Neural progenitor cell (in vitro differentiated cells): ENCODE results near the gene SCG2. TPM values are rescaled to one million over a fixed set of nuclear protein-coding genes. Genes with fewer than 3 reads are reported as not detected.
A peak's percentile ranks its signal among the peaks of the same experiment; 100 is the strongest.

Experiments used
- DNase-seq: peaks from one replicate; pipeline ENCODE4 v3.0.0-alpha.2; 2016; ENCODE audit warnings: low spot score
- H2AFZ ChIP-seq: fragments of 200-600 bp; sonication (generic); replicated peaks from 2 replicates; pipeline ENCODE4 v1.6.1; 2016; ENCODE audit warnings: antibody characterized with exemption
- H3F3A ChIP-seq: fragments of 200-600 bp; sonication (generic); 2 replicates; pipeline ENCODE4 v1.6.1; 2016; ENCODE audit warnings: antibody characterized with exemption, low read depth
- H3K27ac ChIP-seq: fragments of 200-600 bp; sonication (generic); 2 replicates; pipeline ENCODE4 v1.5.1; 2016; ENCODE audit warnings: mild to moderate bottlenecking
- H3K27me3 ChIP-seq: fragments of 200-600 bp; sonication (generic); 2 replicates; pipeline ENCODE4 v1.6.1; 2016; ENCODE audit warnings: mild to moderate bottlenecking, moderate library complexity
- H3K36me3 ChIP-seq: fragments of 200-600 bp; sonication (generic); 2 replicates; pipeline ENCODE4 v1.5.1; 2016
- H3K4me1 ChIP-seq: fragments of 200-600 bp; sonication (generic); 2 replicates; pipeline ENCODE4 v1.6.1; 2016; ENCODE audit warnings: mixed run types
- H3K4me2 ChIP-seq: fragments of 200-600 bp; sonication (generic); 2 replicates; pipeline ENCODE4 v1.6.1; 2016
- H3K4me3 ChIP-seq: fragments of 200-600 bp; sonication (generic); 2 replicates; pipeline ENCODE4 v1.5.1; 2016
- H3K79me2 ChIP-seq: fragments of 200-600 bp; sonication (generic); 2 replicates; pipeline ENCODE4 v1.6.1; 2016; ENCODE audit warnings: low read depth
- H3K9ac ChIP-seq: fragments of 200-600 bp; sonication (generic); 2 replicates; pipeline ENCODE4 v1.6.1; 2016
- H3K9me3 ChIP-seq: fragments of 200-600 bp; sonication (generic); 2 replicates; pipeline ENCODE4 v1.5.1; 2016; ENCODE audit warnings: low read depth
- H4K20me1 ChIP-seq: fragments of 200-600 bp; sonication (generic); 2 replicates; pipeline ENCODE4 v1.6.1; 2016; ENCODE audit warnings: low read depth
- H3K27ac Mint-ChIP-seq: 3 replicates; pipeline ENCODE4 v1.8.0; 2021; ENCODE audit warnings: mixed read lengths
- H3K27me3 Mint-ChIP-seq: 2 replicates; pipeline ENCODE4 v1.8.0; 2022; ENCODE audit warnings: low read depth, mild to moderate bottlenecking, inconsistent platforms, moderate library complexity, mixed read lengths; ENCODE audit not compliant: insufficient read depth
- H3K36me3 Mint-ChIP-seq: 3 replicates; pipeline ENCODE4 v1.8.0; 2021; ENCODE audit warnings: mixed read lengths
- H3K4me1 Mint-ChIP-seq: 3 replicates; pipeline ENCODE4 v1.8.0; 2021; ENCODE audit warnings: mixed read lengths
- H3K4me3 Mint-ChIP-seq: 3 replicates; pipeline ENCODE4 v1.8.0; 2021; ENCODE audit warnings: mild to moderate bottlenecking, moderate library complexity, mixed read lengths
- H3K9me3 Mint-ChIP-seq: 3 replicates; pipeline ENCODE4 v1.8.0; 2020; ENCODE audit warnings: mixed read lengths
- EZH2 ChIP-seq: fragments of 200-600 bp; sonication (generic); IDR thresholded peaks from 2 replicates; pipeline ENCODE4 v1.6.1; 2017; ENCODE audit warnings: antibody characterized with exemption, mild to moderate bottlenecking, moderate library complexity
- EZH2phosphoT487 ChIP-seq: fragments of 200-600 bp; sonication (generic); IDR thresholded peaks from 2 replicates; pipeline ENCODE4 v1.6.1; 2017; ENCODE audit warnings: antibody characterized with exemption
- total RNA-seq: library from RNA; depleted of rRNA; stranded (reverse); fragments of >200 nt; gene quantifications from 2 replicates; pipeline ENCODE4 v1.2.3, GENCODE V29; 2015; ENCODE audit warnings: low replicate concordance
- TF ChIP-seq, protein P1 (sequence below): fragments of 200-600 bp; sonication (generic); IDR thresholded peaks from 2 replicates; pipeline ENCODE4 v1.5.1; 2017; ENCODE audit warnings: antibody characterized with exemption, mild to moderate bottlenecking

Gene SCG2
- total RNA-seq, 1 donor from 2014 or later: 0.04 TPM

DNA sequence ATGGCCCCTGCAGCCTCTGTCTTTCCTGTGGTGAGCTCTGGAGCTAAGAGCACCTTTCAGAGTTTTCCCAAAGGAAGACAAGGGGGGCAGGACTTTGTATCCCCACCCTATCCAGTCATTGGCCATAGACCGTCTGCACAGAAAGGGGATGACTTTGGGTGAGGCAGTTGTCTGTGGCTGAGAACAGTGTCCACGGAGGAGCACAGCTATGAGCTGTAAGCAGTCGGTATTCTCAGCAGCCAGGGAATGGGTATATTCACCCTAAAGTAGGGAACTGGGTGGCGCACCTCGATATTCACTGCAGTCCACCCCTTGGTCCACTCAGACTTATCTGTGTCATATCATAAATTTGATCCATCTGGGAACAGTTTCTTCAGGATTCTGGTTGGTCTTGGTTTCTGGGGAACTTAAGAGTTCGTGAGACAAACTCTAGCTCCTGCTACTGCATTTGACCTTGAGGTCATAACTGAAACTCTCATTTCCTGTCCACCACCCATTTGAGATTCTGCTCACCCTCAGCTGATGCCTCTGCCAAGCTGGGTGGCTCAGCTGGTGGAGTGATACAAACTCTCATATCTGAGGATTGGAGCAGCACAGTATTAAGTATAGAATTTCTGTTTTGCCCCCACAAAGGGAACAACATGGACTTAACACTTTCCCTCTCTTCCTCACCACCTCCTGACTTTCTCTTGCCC is 45.2 kb upstream of the SCG2 start:
- H3K4me1 Mint-ChIP-seq: peaks cover 50% of the 10 kb centered on the region
- peak overlapping the region; percentile 12 for H3K27ac Mint-ChIP-seq
- H3K36me3 Mint-ChIP-seq: peaks cover under 1% of the 10 kb centered on the region
- DNase-seq: no peak
- peaks cover 23% of the 10 kb centered on the region for H3K4me1 ChIP-seq
- H3K27me3 ChIP-seq: no peaks in the 10 kb centered on the region
- TF ChIP-seq, protein P1, sequence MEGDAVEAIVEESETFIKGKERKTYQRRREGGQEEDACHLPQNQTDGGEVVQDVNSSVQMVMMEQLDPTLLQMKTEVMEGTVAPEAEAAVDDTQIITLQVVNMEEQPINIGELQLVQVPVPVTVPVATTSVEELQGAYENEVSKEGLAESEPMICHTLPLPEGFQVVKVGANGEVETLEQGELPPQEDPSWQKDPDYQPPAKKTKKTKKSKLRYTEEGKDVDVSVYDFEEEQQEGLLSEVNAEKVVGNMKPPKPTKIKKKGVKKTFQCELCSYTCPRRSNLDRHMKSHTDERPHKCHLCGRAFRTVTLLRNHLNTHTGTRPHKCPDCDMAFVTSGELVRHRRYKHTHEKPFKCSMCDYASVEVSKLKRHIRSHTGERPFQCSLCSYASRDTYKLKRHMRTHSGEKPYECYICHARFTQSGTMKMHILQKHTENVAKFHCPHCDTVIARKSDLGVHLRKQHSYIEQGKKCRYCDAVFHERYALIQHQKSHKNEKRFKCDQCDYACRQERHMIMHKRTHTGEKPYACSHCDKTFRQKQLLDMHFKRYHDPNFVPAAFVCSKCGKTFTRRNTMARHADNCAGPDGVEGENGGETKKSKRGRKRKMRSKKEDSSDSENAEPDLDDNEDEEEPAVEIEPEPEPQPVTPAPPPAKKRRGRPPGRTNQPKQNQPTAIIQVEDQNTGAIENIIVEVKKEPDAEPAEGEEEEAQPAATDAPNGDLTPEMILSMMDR: no peak
- TF ChIP-seq EZH2 (no peak), EZH2phosphoT487 (no peak)
- no peak overlapping the region for H3K27ac ChIP-seq
- H3F3A ChIP-seq: no peaks in the 10 kb centered on the region
- H3K4me2 ChIP-seq: peak overlapping the region; percentile 31
- H3K9me3 Mint-ChIP-seq: peaks cover 5% of the 10 kb centered on the region
- no peaks in the 10 kb centered on the region for H3K36me3 ChIP-seq
- H3K4me3 Mint-ChIP-seq: no peak overlapping the region
- no peak overlapping the region for H2AFZ ChIP-seq
- no peak overlapping the region for H3K4me3 ChIP-seq
- no peaks in the 10 kb centered on the region for H3K79me2 ChIP-seq
- H4K20me1 ChIP-seq: no peaks in the 10 kb centered on the region
- no peak overlapping the region for H3K9ac ChIP-seq
- H3K27me3 Mint-ChIP-seq: peaks cover 9% of the 10 kb centered on the region
- H3K9me3 ChIP-seq: no peaks in the 10 kb centered on the region

DNA sequence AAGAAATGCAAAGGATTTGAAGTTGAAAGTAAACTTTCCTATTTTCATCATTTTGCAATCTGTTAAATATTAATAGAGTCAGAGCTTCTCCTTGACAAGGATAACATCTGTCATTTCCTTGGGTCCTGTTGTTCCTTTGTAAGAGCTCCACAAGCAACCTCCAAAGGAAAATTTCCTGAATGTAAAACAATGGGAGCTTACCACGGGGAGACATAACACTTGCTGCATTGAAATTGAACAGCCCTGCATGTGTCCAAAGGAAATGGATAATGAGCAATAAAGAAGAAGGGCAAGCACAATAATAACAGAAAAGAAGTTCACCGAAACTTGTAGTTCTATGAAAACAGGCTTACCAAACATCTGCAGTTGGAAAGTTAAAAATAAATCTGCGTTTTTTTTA is 42.0 kb upstream of the SCG2 start:
- Mint-ChIP-seq H3K4me3 (no peak overlapping the region), H3K36me3 (peaks cover 4% of the 10 kb centered on the region), H3K9me3 (peaks cover 11% of the 10 kb centered on the region), H3K27me3 (peaks cover 14% of the 10 kb centered on the region), H3K4me1 (peaks cover 48% of the 10 kb centered on the region), H3K27ac (no peak overlapping the region)
- Histone ChIP-seq H3K9ac (no peak overlapping the region), H3F3A (no peaks in the 10 kb centered on the region), H3K79me2 (no peaks in the 10 kb centered on the region), H3K27ac (no peak overlapping the region), H3K4me3 (no peak overlapping the region), H2AFZ (no peak overlapping the region), H3K4me1 (peaks cover 16% of the 10 kb centered on the region), H4K20me1 (no peaks in the 10 kb centered on the region), H3K36me3 (no peaks in the 10 kb centered on the region), H3K4me2 (no peak overlapping the region), H3K27me3 (no peaks in the 10 kb centered on the region), H3K9me3 (no peaks in the 10 kb centered on the region)
- TF ChIP-seq, protein P1: no peak
- TF ChIP-seq EZH2 (no peak), EZH2phosphoT487 (no peak)
- peak; percentile 30 for DNase-seq

DNA sequence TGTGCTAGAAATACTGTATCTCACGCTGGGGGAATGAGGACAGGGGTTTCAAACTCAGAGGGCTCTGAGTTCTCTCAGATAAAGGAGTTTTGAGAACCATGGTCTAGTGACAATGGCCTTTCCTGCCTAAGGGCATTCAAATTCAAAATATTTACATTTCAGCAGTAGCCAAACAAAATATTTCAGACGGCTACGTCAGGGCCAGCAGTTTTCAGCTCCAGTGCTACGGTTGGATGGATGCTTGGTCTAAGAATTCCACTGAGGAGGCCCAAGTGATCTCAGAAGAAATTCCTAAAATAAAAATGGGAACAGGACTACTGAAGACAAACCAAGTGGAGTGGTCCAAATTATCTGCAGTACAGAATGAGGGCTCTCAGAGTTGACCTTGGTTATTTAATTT is 41.1 kb upstream of the SCG2 start:
- no peak overlapping the region for H3K27ac ChIP-seq
- H4K20me1 ChIP-seq: no peaks in the 10 kb centered on the region
- H3K4me1 ChIP-seq: peaks cover 16% of the 10 kb centered on the region
- H3K27me3 ChIP-seq: no peaks in the 10 kb centered on the region
- Mint-ChIP-seq H3K27me3 (peaks cover 14% of the 10 kb centered on the region), H3K36me3 (peaks cover 6% of the 10 kb centered on the region), H3K4me1 (peaks cover 48% of the 10 kb centered on the region), H3K4me3 (no peak overlapping the region), H3K9me3 (peaks cover 16% of the 10 kb centered on the region), H3K27ac (no peak overlapping the region)
- H3K9me3 ChIP-seq: peaks cover 4% of the 10 kb centered on the region
- no peak overlapping the region for H3K4me2 ChIP-seq
- no peak overlapping the region for H3K4me3 ChIP-seq
- no peaks in the 10 kb centered on the region for H3K36me3 ChIP-seq
- no peaks in the 10 kb centered on the region for H3F3A ChIP-seq
- no peaks in the 10 kb centered on the region for H3K79me2 ChIP-seq
- no peak overlapping the region for H2AFZ ChIP-seq
- DNase-seq: no peak
- TF ChIP-seq EZH2 (no peak), EZH2phosphoT487 (no peak)
- TF ChIP-seq, protein P1: no peak
- no peak overlapping the region for H3K9ac ChIP-seq
